ENCODE data around the gene TPRG1L.

- no peak for TF ChIP-seq CTCF (IDR thresholded peaks at IDR 0.05)
- TF ChIP-seq POLR2A (IDR thresholded peaks at IDR 0.05): no peak
- TF ChIP-seq EP300 (IDR thresholded peaks at IDR 0.05): no peak
These were observed 17.1 kb upstream of the TPRG1L start for GRCh38 chr1:3607703-3608065.

Measured in upper lobe of left lung (tissue), 4 donors.